Measurements from ENCODE around the gene OR2AJ1. TPM values are rescaled to one million over a fixed set of nuclear protein-coding genes. Genes with fewer than 3 reads are reported as not detected.

OR2AJ1 gene
- total RNA-seq, 1 donor from 2014 or later: not detected

GRCh38 chr1:247942624-247943023 is 17.9 kb downstream of the OR2AJ1 start:
- DNase-seq (no peak), ATAC-seq (ENCODE audit: poor library complexity) (no peak)
- intact Hi-C loops (cut with DNase I): no loop called here

GRCh38 chr1:247948558-247948957 is 23.9 kb downstream of the OR2AJ1 start, which contains the start of gene OR2L8:
Gene OR2L8, plus strand, starts transcription at chr1:247948858. Its CDS starts 0 bp downstream, at chr1:247948858.
- ATAC-seq (ENCODE audit: poor library complexity): no peak
- intact Hi-C loops (cut with DNase I): no loop called here

DNA sequence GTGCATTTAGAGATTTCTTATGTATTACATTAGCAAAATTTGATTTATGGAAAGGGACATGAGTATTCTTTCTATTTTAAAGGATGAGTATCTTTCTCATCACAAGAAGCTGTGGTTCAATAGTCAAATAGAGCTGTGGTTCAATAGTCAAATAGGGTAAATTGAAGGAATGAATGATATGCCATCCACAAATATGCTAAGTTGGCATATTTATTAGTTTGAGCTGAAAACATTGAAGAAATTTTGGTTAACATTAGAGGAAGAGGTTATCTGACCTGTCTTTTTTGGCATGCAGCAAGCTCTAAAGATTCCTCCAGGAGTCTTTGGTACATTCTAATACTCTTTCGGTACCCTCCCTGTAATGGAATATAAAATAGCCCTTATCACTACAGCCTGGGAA is 28.7 kb downstream of the OR2AJ1 start:
- ATAC-seq (ENCODE audit: poor library complexity): no peak
- intact Hi-C loops (cut with DNase I): no loop called here
- no peak for DNase-seq

More at GRCh38 chr1:247948558-247948957, 23.9 kb downstream of the OR2AJ1 start, which contains the start of gene OR2L8:
- DNase-seq: no peak

DNA sequence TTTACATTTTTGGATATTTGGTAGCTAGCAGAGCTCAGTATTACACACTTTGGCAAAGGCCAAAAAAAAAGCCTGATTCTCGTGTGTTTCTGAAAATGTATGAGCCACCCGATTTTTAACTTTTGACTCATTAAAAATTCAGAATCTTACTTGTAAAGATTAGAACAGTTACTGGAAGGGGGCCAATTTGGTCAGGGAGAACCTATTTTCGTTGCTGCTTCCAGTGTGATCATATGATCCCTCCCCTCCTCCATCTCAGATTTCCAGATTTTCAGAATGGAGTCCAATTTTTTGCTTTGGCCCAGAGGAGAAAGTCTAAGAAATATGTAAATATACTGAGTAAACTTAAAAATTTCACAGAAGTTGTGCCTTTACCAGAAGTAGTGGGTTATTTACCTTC is 37.1 kb downstream of the OR2AJ1 start:
- intact Hi-C loops (cut with DNase I): no loop called here
- ATAC-seq (ENCODE audit: poor library complexity) (no peak), DNase-seq (no peak)

- ATAC-seq (ENCODE audit: poor library complexity): no peak
- no peak for DNase-seq
- intact Hi-C loops (cut with DNase I): no loop called here
Observed at GRCh38 chr1:247962911-247963588, 38.4 kb downstream of the OR2AJ1 start.

- no peak for ATAC-seq (ENCODE audit: poor library complexity)
- DNase-seq: no peak
- intact Hi-C loops (cut with DNase I): no loop called here
Observed at GRCh38 chr1:247964933-247965332, 40.2 kb downstream of the OR2AJ1 start, which contains the start of gene OR2AK2. Gene OR2AK2, plus strand, starts transcription at chr1:247965233. Its CDS starts 144 bp downstream, at chr1:247965377.

GRCh38 chr1:247966532-247967204 is 42.0 kb downstream of the OR2AJ1 start:
- intact Hi-C loops (cut with DNase I): no loop called here
- DNase-seq (no peak), ATAC-seq (ENCODE audit: poor library complexity) (no peak)

Other genes starting within 250 kb of the OR2AJ1 start
- not detected for gene OR13G1, start 245.2 kb upstream of the OR2AJ1 start, total RNA-seq
- not detected for gene OR6F1, start 208.2 kb upstream of the OR2AJ1 start, total RNA-seq
- gene OR14K1, start 186.3 kb upstream of the OR2AJ1 start, total RNA-seq: not detected
- gene OR14A2, start 176.7 kb upstream of the OR2AJ1 start, total RNA-seq: not detected
- gene OR1C1, start 164.3 kb upstream of the OR2AJ1 start, total RNA-seq: not detected
- not detected for gene OR14A16, start 100.8 kb upstream of the OR2AJ1 start, total RNA-seq
- not detected for gene OR11L1, start 83.0 kb upstream of the OR2AJ1 start, total RNA-seq
- gene TRIM58, start 67.7 kb upstream of the OR2AJ1 start, total RNA-seq: 0.13 TPM
- gene OR2W3, start 29.3 kb upstream of the OR2AJ1 start, total RNA-seq: not detected
- gene OR2T8, start 4.6 kb upstream of the OR2AJ1 start, total RNA-seq: not detected
- not detected for gene OR2L8, start 24.0 kb downstream of the OR2AJ1 start, total RNA-seq
- not detected for gene OR2AK2, start 40.3 kb downstream of the OR2AJ1 start, total RNA-seq
- not detected for gene OR2L5, start 88.8 kb downstream of the OR2AJ1 start, total RNA-seq
- gene OR2L2, start 105.2 kb downstream of the OR2AJ1 start, total RNA-seq: not detected
- gene OR2L3, start 121.9 kb downstream of the OR2AJ1 start, total RNA-seq: not detected
- gene OR2L13, start 170.3 kb downstream of the OR2AJ1 start, total RNA-seq: not detected
- gene OR2M5, start 220.3 kb downstream of the OR2AJ1 start, total RNA-seq: not detected
- not detected for gene OR2M2, start 249.9 kb downstream of the OR2AJ1 start, total RNA-seq

Measured in Right ventricle myocardium superior (tissue), 1 donor.